Breast epithelium (tissue), 4 donors: ENCODE results near the gene ASB16. TPM values are rescaled to one million over a fixed set of nuclear protein-coding genes. Genes with fewer than 3 reads are reported as not detected.

Source experiments
- DNase-seq, 2 donors: peaks; one replicate each; pipeline ENCODE4 v3.0.0-alpha.2; 2019; ENCODE audit warnings: low spot score in 2 of 2
- H3K27ac ChIP-seq, 2 donors: fragments of 200-600 bp; sonication (generic) in 1 of 2; one replicate each; pipeline ENCODE4 v1.5.1; 2016 to 2019; ENCODE audit warnings: mild to moderate bottlenecking in 1 of 2
- H3K27me3 ChIP-seq, 2 donors: fragments of 200-600 bp; sonication (generic) in 1 of 2; one replicate each; pipeline versions ENCODE4 v1.5.1 to v1.6.0; 2017 to 2019; ENCODE audit warnings: control low read depth in 1 of 2, mild to moderate bottlenecking in 1 of 2
- H3K36me3 ChIP-seq: fragments of 200-600 bp; one replicate; pipeline ENCODE4 v1.5.1; 2019
- H3K4me1 ChIP-seq, 2 donors: fragments of 200-600 bp; sonication (generic); one replicate each; pipeline ENCODE4 v1.5.1; 2016 to 2019; ENCODE audit warnings: control low read depth in 1 of 2
- H3K4me3 ChIP-seq, 3 donors: fragments of 200-600 bp; sonication (generic); 1 replicate in 2 of 3; 2 replicates in 1 of 3; pipeline ENCODE4 v1.5.1; 2016 to 2019; ENCODE audit warnings: mild to moderate bottlenecking in 3 of 3, moderate library complexity in 2 of 3
- H3K9me3 ChIP-seq, 2 donors: fragments of 200-600 bp; sonication (generic) in 1 of 2; one replicate each; pipeline ENCODE4 v1.5.1; 2016 to 2019; ENCODE audit warnings: control low read depth in 1 of 2
- POLR2A ChIP-seq: fragments of 450-650 bp; IDR thresholded peaks from one replicate; pipeline ENCODE4 v1.6.1; 2016; ENCODE audit warnings: antibody characterized with exemption, mild to moderate bottlenecking, moderate library complexity
- POLR2AphosphoS5 ChIP-seq, 3 donors: sonication (generic); formaldehyde crosslinking; IDR thresholded peaks; one replicate each; pipeline ENCODE4 v1.6.1; 2017; ENCODE audit warnings: antibody characterized with exemption in 3 of 3
- intact Hi-C: fragments of 100-400 bp; cut with DNase I; formaldehyde crosslinking; loops from one replicate; pipeline ENCODE4 v1.15.1; 2023; ENCODE audit warnings: low total_unique reads
- total RNA-seq, 3 donors: library from RNA; depleted of rRNA; stranded (reverse); fragments of >200 nt; gene quantifications; one replicate each; pipeline ENCODE4 v1.1.0, GENCODE V29; 2016
- TF ChIP-seq, protein P1 (sequence below), 3 donors: fragments of 450-650 bp; IDR thresholded peaks; one replicate each; pipeline ENCODE4 v1.5.1; 2016 to 2017; ENCODE audit warnings: antibody characterized with exemption in 3 of 3, mild to moderate bottlenecking in 3 of 3, moderate library complexity in 3 of 3

Gene ASB16
- total RNA-seq, 3 donors from 2014 or later: 0.29 to 0.33 TPM; not detected in 1

DNA sequence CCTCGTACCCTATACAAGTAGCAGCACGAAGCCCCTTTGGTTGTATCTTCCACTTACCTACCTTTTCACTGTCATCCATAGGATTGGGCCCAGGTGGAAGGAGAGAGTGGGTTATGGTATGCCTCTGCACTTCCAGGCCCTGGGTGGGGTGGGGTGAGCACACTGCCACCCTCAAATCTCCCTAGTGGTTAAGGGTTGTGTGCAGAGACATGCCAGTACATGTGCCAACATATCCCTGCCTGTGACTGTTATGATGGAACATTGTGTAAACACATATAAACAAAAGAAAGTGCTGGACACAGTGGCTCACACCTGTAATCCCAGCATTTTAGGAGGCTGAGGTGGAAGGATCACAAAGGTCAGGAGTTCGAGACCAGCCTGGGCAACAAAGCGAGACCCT is 17.6 kb upstream of the ASB16 start:
- no peak for TF ChIP-seq POLR2AphosphoS5 (IDR thresholded peaks at IDR 0.05)
- TF ChIP-seq, protein P1, sequence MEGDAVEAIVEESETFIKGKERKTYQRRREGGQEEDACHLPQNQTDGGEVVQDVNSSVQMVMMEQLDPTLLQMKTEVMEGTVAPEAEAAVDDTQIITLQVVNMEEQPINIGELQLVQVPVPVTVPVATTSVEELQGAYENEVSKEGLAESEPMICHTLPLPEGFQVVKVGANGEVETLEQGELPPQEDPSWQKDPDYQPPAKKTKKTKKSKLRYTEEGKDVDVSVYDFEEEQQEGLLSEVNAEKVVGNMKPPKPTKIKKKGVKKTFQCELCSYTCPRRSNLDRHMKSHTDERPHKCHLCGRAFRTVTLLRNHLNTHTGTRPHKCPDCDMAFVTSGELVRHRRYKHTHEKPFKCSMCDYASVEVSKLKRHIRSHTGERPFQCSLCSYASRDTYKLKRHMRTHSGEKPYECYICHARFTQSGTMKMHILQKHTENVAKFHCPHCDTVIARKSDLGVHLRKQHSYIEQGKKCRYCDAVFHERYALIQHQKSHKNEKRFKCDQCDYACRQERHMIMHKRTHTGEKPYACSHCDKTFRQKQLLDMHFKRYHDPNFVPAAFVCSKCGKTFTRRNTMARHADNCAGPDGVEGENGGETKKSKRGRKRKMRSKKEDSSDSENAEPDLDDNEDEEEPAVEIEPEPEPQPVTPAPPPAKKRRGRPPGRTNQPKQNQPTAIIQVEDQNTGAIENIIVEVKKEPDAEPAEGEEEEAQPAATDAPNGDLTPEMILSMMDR (IDR thresholded peaks at IDR 0.05): no peak
- TF ChIP-seq POLR2A: no peak
- DNase-seq: no peak
- intact Hi-C loops: no loop called here
- Histone ChIP-seq H3K27me3 (no peaks in the 10 kb centered on the region), H3K4me3 (no peak overlapping the region), H3K36me3 (no peaks in the 10 kb centered on the region), H3K27ac (no peak overlapping the region), H3K4me1 (no peaks in the 10 kb centered on the region), H3K9me3 (no peaks in the 10 kb centered on the region)

DNA sequence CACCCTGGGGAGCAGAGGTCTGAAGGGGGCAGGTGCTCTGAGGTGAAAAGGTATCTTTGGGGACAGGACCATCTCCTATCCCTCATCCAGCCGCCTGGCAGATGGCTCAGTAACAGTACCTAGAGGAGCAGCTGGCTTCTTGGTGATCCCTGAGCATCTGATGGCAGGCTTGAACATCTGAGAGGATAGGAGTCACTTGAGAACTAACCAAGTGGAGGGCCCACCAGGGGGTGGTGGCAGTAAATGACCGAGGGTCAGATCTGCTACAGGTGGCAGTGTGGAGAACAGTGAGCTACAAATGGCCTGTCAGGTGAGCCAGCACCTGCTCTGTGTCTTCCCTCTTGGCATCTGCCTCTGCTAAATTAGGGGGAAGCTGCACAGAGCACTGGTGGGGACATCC is 15.0 kb upstream of the ASB16 start:
- intact Hi-C loops: no loop called here
- TF ChIP-seq, protein P1 (IDR thresholded peaks at IDR 0.05): no peak
- TF ChIP-seq POLR2A (no peak), POLR2AphosphoS5 (IDR thresholded peaks at IDR 0.05) (no peak)
- no peak overlapping the region for H3K4me3 ChIP-seq
- no peaks in the 10 kb centered on the region for H3K27me3 ChIP-seq
- no peak overlapping the region for H3K27ac ChIP-seq
- no peaks in the 10 kb centered on the region for H3K9me3 ChIP-seq
- no peaks in the 10 kb centered on the region for H3K4me1 ChIP-seq
- no peak for DNase-seq
- no peaks in the 10 kb centered on the region for H3K36me3 ChIP-seq

DNA sequence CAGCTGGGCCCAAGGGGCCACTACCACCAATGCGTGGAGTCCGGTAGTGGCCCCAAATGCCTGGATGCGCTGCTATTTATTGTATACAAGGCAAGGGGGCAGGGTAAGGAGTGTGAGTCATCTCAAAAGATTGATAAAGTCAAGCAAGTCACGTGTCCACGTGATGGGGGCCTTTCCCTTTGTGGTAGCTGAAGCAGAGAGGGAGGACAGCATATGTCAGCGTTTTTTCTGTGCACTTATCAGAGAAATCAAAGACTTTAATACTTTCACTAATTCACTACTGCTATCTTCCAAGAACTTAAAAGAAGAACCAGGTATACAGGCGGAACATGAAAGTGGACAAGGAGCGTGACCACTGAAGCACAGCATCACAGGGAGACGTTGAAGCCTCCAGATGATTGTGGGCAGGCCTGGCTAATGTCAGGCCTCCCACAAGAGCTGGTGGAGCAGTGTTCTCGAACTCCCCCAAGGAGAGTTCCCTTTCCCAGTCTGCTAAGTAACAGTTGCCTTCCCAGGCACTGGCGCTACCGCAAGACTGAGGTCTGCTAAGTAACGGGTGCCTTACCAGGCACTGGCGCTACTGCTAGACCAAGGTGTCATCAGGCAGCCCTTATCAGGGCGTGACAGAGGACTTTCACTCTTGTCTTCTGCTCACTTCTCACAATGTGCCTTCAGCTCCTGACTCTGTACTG is 10.8 kb upstream of the ASB16 start:
- Histone ChIP-seq H3K9me3 (no peaks in the 10 kb centered on the region), H3K4me1 (no peaks in the 10 kb centered on the region), H3K27me3 (no peaks in the 10 kb centered on the region), H3K27ac (no peak overlapping the region), H3K36me3 (no peaks in the 10 kb centered on the region), H3K4me3 (no peak overlapping the region)
- TF ChIP-seq POLR2A (no peak), POLR2AphosphoS5 (IDR thresholded peaks at IDR 0.05) (no peak)
- TF ChIP-seq, protein P1 (IDR thresholded peaks at IDR 0.05): no peak
- no peak for DNase-seq
- intact Hi-C loops: no loop called here

DNA sequence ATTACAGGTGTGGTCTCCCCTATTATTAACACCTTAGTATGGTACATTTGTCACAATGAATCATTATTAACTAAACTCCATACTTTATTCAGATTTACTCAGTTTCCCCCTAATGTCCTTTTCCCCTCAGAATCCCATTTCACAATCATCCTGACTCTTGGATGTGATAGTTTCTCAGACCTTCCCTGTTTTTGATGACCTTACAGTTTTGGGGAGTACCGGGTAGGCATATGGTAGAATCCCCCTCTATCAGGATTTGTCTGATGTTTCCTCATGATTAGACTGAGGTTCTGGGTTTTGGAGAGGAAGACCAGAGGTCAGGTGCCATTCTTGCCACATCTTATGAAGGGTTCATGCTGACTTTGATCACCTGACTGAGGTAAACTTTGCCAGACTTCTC is 6.0 kb upstream of the ASB16 start:
- Histone ChIP-seq H3K27ac (no peak overlapping the region), H3K4me1 (no peaks in the 10 kb centered on the region), H3K9me3 (no peaks in the 10 kb centered on the region), H3K36me3 (no peaks in the 10 kb centered on the region), H3K27me3 (no peaks in the 10 kb centered on the region), H3K4me3 (no peak overlapping the region)
- intact Hi-C loops: no loop called here
- DNase-seq: no peak
- TF ChIP-seq POLR2AphosphoS5 (IDR thresholded peaks at IDR 0.05): no peak
- TF ChIP-seq POLR2A: no peak
- TF ChIP-seq, protein P1 (IDR thresholded peaks at IDR 0.05): no peak

DNA sequence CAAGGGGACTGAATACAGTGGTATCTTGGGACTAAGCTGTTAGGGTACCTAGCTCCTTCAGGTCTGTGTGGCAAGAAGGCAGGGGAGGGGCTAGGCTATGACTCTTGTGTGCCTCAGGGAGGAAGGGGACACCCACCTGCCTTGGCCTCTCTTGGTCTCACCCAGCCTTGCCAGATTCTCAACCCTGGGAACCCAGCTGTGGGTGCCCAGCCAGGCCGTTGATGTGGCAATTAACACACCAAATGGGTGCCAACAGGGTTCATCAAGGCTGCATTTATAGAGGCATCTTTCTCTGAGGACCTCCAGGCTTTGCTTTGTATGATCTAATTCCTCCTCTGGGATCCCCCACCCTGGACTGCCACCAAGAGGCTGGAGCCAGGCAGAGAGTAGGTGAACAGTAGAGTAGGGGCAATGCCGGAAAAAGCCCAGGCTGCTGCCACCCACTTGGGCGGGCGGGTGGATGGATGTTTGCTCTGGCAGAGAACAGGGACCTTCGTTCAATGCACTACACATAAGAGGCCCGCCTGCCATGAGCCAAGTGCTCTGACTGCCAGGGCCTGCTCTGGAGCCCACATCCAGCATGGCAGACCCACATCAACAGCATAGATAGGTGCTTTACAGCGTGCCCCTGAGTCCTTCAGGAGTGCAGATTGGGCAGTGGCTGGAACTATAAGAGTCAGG is 3.2 kb upstream of the ASB16 start:
- no peaks in the 10 kb centered on the region for H3K9me3 ChIP-seq
- H3K27me3 ChIP-seq: no peaks in the 10 kb centered on the region
- H3K4me3 ChIP-seq: no peak overlapping the region
- intact Hi-C loops: no loop called here
- no peaks in the 10 kb centered on the region for H3K36me3 ChIP-seq
- DNase-seq: no peak
- no peaks in the 10 kb centered on the region for H3K4me1 ChIP-seq
- no peak overlapping the region for H3K27ac ChIP-seq
- TF ChIP-seq, protein P1 (IDR thresholded peaks at IDR 0.05): no peak
- TF ChIP-seq POLR2AphosphoS5 (IDR thresholded peaks at IDR 0.05): no peak
- no peak for TF ChIP-seq POLR2A
